Mammary epithelial cell (primary cell): ENCODE results near the gene MRC2.

Experiments used
- EZH2 ChIP-seq: IDR thresholded peaks from 2 replicates; pipeline ENCODE4 v1.6.1; 2012; ENCODE audit warnings: low read length, inconsistent platforms, borderline replicate concordance
- TF ChIP-seq, protein P1 (sequence below), 2 donors: IDR thresholded peaks in 1 of 2; conservative IDR thresholded peaks in 1 of 2; 2 replicates each; pipeline ENCODE4 v1.5.1; 2011 to 2012; ENCODE audit warnings: inconsistent platforms in 2 of 2, low read length in 2 of 2, mild to moderate bottlenecking in 2 of 2, control low read depth in 1 of 2, low read depth in 1 of 2; ENCODE audit not compliant: insufficient read depth in 1 of 2; ENCODE audit errors: extremely low read depth in 1 of 2

DNA sequence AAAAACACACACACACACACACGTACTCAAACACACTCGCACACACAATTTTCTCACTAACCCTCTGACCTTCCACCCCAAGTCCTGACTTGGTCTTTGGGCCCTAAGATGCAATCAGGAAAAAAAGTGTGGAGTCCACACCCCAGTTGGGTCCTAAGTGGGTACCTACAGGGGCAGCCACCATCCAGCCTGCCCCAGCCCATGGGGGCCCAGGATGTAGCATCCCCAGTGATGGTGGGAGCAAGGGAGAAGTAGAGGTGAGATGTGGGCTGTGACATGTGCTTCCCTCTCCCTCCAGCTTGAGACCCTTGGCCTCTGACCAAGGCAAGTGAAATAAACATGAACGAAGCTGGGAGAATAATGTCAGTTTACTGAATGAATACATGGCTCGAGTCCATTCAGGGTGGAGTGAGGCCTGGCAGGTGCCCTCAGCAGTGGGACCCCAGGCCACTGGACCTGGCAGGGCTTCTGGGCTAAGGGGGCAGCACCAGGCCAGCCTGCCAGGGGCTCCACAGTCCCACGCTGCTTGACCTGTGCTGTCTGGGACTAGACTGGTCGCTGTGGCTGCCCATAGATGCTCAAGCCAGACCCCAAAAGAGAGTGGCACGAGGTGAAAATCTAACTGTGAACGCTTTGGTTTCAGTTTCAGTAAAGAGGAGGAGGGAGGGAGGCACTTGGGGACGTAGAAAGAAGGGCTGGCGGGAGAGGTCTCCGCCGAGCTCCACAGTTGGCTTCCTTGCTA lies 73.7 kb downstream of the MRC2 start:
- TF ChIP-seq, protein P1, sequence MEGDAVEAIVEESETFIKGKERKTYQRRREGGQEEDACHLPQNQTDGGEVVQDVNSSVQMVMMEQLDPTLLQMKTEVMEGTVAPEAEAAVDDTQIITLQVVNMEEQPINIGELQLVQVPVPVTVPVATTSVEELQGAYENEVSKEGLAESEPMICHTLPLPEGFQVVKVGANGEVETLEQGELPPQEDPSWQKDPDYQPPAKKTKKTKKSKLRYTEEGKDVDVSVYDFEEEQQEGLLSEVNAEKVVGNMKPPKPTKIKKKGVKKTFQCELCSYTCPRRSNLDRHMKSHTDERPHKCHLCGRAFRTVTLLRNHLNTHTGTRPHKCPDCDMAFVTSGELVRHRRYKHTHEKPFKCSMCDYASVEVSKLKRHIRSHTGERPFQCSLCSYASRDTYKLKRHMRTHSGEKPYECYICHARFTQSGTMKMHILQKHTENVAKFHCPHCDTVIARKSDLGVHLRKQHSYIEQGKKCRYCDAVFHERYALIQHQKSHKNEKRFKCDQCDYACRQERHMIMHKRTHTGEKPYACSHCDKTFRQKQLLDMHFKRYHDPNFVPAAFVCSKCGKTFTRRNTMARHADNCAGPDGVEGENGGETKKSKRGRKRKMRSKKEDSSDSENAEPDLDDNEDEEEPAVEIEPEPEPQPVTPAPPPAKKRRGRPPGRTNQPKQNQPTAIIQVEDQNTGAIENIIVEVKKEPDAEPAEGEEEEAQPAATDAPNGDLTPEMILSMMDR (conservative IDR thresholded peaks at IDR 0.05 in 1 of 2, IDR thresholded peaks at IDR 0.05 in 1 of 2; ENCODE audit: extremely low read depth in 1 of 2, insufficient read depth in 1 of 2, low read depth in 1 of 2, low read length in 2 of 2), result no peak
- TF ChIP-seq EZH2, result no peak
